Measurements from ENCODE around the gene ATF4. TPM values are rescaled to one million over a fixed set of nuclear protein-coding genes. Genes with fewer than 3 reads are reported as not detected.

The ATF4 gene
- total RNA-seq, 1 experiment from 2014 or later, result 177 TPM

- intact Hi-C loops (cut with micrococcal nuclease; ENCODE audit: unreplicated experiment) (no loop called here), in situ Hi-C loops (cut with HindIII; ENCODE audit: low pct_unique_long_range_greater_than_20kb, low sequenced_read_pairs) (no loop called here)
- Histone ChIP-seq H3K27ac (ENCODE audit: low read length) (no peak overlapping the region), H3K27me3 (ENCODE audit: control insufficient read depth, insufficient read depth, low read length) (no peaks in the 10 kb centered on the region), H3K36me3 (ENCODE audit: control insufficient read depth, insufficient read depth, low read length) (no peaks in the 10 kb centered on the region), H3K4me3 (ENCODE audit: low read depth in 2 of 2, low read length in 2 of 2) (no peak overlapping the region), H3K9me3 (ENCODE audit: control insufficient read depth, insufficient read depth, low read depth, low read length) (no peaks in the 10 kb centered on the region), H3K4me1 (ENCODE audit: control insufficient read depth, insufficient read depth, low read length) (no peaks in the 10 kb centered on the region)
- DNase-seq (ENCODE audit: low read depth, low spot score) (no peak), ATAC-seq (no peak)
- POLR2A ChIA-PET, result interaction anchor here (0.6 kb wide), 1 partner anchor 563 kb away, joined by 15 read pairs; no protein-coding TSS in a partner anchor
- TF ChIP-seq REST (IDR thresholded peaks at IDR 0.05; ENCODE audit: insufficient read depth in 1 of 2, low read depth in 2 of 2, low read length in 1 of 2) (no peak), TCF7L2 (IDR thresholded peaks at IDR 0.05; ENCODE audit: low read depth, low read length) (no peak), SIN3A (IDR thresholded peaks at IDR 0.05; ENCODE audit: borderline replicate concordance, insufficient read depth, low read depth, low read length) (no peak), CTCF (IDR thresholded peaks at IDR 0.05) (no peak), POLR2AphosphoS5 (IDR thresholded peaks at IDR 0.05; ENCODE audit: low read depth, low read length) (no peak)
- no TSS peak for BruUV-seq (replicated peaks)
- CTCF ChIA-PET, result interaction anchor here (0.6 kb wide), 1 partner anchor 10 kb away, joined by 3 read pairs; the partner anchor contains the start of gene MIEF1
These were observed 28.7 kb upstream of the ATF4 start for GRCh38 chr22:39491696-39492095.

DNA sequence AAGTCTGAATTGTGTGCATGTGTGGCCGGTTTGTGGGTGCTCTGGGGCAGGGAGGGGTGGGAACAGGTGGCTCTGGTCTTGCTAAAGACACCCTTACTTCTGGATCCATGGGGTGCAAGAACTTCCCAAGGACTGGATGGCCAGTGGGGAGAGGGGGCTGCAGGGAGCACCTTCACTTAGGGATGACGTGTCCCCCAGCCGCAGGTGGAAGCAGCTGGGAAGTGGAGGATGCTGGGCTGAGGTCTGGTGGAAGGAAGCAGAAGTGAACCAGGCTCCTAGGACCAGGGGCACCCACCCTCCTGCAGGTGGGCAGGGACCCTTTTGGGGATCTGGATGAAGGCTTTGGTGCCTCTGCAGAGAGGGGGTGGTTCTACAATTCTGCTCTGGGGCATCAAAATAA is 28.2 kb upstream of the ATF4 start:
- no peaks in the 10 kb centered on the region for H3K27me3 ChIP-seq (ENCODE audit: control insufficient read depth, insufficient read depth, low read length)
- TF ChIP-seq CTCF (IDR thresholded peaks at IDR 0.05), result no peak
- H3K27ac ChIP-seq (ENCODE audit: low read length), result no peak overlapping the region
- DNase-seq (ENCODE audit: low read depth, low spot score) (no peak), ATAC-seq (no peak)
- CTCF ChIA-PET, result no interaction called here
- H3K36me3 ChIP-seq (ENCODE audit: control insufficient read depth, insufficient read depth, low read length), result no peaks in the 10 kb centered on the region
- no peaks in the 10 kb centered on the region for H3K9me3 ChIP-seq (ENCODE audit: control insufficient read depth, insufficient read depth, low read depth, low read length)
- no peak overlapping the region for H3K4me3 ChIP-seq (ENCODE audit: low read depth in 2 of 2, low read length in 2 of 2)
- POLR2A ChIA-PET, result no interaction called here
- in situ Hi-C loops (cut with HindIII; ENCODE audit: low pct_unique_long_range_greater_than_20kb, low sequenced_read_pairs) (no loop called here), intact Hi-C loops (cut with micrococcal nuclease; ENCODE audit: unreplicated experiment) (no loop called here)
- H3K4me1 ChIP-seq (ENCODE audit: control insufficient read depth, insufficient read depth, low read length), result no peaks in the 10 kb centered on the region
- no TSS peak for BruUV-seq (replicated peaks)

Measured in Panc1 (cell line).